AG10803 (cell line): ENCODE results near the gene PUSL1.
"Not testable (repeated sequence)": the region's sequence is repeated elsewhere in the genome, so short reads cannot be mapped to it uniquely, and the experiment has no call there.

Experiments used
- DNase-seq: peaks from one replicate; pipeline ENCODE4 v3.0.0; 2010; ENCODE audit warnings: low read depth
- H3K4me3 ChIP-seq: 2 replicates; pipeline ENCODE4 v1.5.1; 2011; ENCODE audit warnings: mild to moderate bottlenecking, low read length, control low read depth
- TF ChIP-seq, protein P1 (sequence below): conservative IDR thresholded peaks from 2 replicates; pipeline ENCODE4 v1.5.1; 2011; ENCODE audit warnings: mild to moderate bottlenecking, low read length, control low read depth, inconsistent platforms

Gene PUSL1

DNA sequence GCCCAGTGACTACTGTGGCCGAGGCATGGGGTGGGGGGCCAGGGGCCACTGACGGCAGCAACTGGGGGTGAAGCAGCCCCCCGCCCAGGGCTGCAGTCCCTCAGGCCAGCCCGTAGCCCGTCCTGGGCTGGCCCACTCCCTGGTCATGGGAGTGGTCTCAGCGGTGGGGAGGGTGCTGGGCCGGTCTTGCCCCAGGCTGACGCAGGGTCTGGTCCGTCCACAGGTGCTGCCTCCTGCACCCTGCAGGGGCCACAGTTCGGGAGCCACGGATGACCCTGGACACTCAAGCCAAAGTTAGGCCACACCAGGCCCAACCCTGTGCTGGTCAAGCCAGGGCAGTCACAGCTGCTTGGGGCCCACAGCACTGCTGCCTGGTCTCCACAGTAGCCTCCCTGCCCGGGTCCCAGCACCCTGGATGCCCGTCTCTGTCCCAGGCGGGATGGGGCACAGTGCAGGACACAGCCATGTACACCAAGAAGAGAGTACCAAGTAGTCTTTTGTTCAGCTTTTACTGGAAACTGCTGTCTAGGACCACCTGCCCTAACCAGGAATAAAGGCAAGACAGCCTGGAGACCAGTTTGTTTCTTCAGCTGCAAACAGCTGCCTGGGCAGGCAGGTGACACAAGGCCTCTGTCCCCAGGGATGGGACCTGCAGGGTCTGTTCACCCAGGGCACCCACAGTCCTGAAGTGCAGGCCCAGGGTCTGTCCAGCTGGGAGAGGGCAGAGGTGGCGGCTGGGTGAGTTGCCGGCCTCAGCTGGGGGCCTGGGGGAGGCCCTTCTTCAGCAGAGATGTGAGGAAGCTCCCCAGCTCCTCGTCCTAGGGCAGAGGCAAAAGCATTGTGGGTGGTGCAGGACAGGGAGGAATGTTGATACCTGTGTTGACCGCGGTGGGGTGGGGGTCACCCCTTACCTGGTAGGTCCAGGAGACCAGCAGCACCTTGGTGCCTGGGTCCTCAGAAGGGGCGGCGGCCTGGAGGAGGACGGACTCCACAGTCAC lies 3.0 kb downstream of the PUSL1 start:
- no peak overlapping the region for H3K4me3 ChIP-seq
- TF ChIP-seq, protein P1, sequence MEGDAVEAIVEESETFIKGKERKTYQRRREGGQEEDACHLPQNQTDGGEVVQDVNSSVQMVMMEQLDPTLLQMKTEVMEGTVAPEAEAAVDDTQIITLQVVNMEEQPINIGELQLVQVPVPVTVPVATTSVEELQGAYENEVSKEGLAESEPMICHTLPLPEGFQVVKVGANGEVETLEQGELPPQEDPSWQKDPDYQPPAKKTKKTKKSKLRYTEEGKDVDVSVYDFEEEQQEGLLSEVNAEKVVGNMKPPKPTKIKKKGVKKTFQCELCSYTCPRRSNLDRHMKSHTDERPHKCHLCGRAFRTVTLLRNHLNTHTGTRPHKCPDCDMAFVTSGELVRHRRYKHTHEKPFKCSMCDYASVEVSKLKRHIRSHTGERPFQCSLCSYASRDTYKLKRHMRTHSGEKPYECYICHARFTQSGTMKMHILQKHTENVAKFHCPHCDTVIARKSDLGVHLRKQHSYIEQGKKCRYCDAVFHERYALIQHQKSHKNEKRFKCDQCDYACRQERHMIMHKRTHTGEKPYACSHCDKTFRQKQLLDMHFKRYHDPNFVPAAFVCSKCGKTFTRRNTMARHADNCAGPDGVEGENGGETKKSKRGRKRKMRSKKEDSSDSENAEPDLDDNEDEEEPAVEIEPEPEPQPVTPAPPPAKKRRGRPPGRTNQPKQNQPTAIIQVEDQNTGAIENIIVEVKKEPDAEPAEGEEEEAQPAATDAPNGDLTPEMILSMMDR: no peak
- DNase-seq: no peak

GRCh38 chr1:1312450-1313314 lies 4.3 kb downstream of the PUSL1 start:
- no peak overlapping the region for H3K4me3 ChIP-seq
- DNase-seq: no peak
- TF ChIP-seq, protein P1: no peak

DNA sequence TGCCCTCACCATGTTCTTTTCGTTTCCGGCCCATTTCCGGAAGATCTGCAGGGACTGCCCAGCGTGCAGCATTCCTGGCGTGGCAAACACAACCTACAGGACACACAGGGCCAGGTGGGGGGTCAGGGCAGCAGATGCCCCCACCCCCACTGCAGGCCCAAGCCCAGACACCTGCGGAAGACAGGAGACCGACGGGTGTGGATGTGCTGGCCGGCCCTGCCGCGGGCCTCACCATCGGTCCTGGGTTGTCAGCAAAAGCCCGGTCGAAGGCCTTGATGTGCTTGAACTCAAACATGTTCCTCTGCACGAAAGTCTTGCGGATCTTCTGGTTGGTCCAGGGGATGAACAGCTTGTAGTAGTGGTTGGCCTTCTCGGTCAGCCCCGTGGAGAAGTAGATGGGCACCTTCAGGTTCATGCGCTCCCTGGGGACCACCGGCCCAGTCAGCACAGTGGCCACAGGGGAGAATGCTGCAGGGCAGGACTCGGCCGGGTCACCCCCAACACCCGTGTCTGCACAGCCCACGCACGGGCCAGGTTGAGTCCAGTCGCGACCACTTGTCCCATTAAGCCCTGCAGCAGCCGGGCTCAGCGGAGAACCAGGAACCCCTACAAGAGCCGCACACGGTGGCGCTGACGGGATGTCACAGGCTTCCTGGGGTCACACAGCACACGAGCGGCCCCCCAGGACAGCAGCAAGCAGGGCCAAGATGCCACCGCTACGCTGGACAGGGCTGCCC lies 5.3 kb downstream of the PUSL1 start:
- no peak for DNase-seq
- no peak overlapping the region for H3K4me3 ChIP-seq
- TF ChIP-seq, protein P1: no peak

GRCh38 chr1:1314237-1314586 lies 5.8 kb downstream of the PUSL1 start:
- no peak for DNase-seq
- no peak overlapping the region for H3K4me3 ChIP-seq
- TF ChIP-seq, protein P1: no peak

DNA sequence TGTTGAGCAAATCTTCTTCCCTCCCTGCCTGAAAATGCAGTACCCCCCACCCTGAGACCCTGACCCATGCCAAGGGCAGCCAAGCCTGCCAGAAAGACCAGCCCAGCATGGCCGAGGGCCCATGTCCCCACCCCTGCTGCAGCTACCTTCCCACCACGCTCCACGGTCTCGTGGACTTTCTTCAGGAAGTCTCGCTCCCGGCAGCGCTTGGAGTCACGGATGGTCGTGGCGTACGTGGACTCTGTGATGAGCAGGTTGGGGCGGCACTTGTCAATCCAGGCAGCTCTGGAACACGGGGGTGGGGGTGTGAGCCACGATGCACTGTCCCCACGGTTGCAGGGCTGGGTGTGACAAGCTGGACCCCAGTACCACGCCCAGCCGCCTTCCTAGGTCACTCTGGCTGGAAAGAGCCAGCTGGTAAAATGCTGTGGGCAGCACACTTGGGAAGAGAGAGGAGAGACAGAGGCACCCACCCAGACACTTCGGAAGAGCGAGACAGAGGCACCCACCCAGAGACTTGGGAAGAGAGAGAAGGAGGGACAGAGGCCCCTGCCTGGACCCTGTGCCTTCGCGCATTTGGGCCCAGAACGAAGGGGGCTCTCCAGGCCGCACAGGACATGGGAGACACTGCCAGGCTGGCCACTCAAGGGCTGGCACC lies 6.4 kb downstream of the PUSL1 start:
- DNase-seq: no peak
- H3K4me3 ChIP-seq: no peak overlapping the region
- TF ChIP-seq, protein P1: no peak

GRCh38 chr1:1315435-1315954 lies 7.1 kb downstream of the PUSL1 start:
- DNase-seq: no peak
- TF ChIP-seq, protein P1: no peak
- H3K4me3 ChIP-seq: no peak overlapping the region

- not testable (repeated sequence) for DNase-seq, H3K4me3 ChIP-seq
Observed at GRCh38 chr1:1316199-1316598, 7.8 kb downstream of the PUSL1 start.
